SIG-M5 (cell line): ENCODE results near the gene SLC35F4.

ENCODE experiments used
- DNase-seq: peaks from one replicate; lab custom pipeline; 2025; lab: John Stamatoyannopoulos, UW

The SLC35F4 gene

GRCh38 chr14:57526942-57527341 lies 338.9 kb downstream of the SLC35F4 start:
- DNase-seq, result no peak

- DNase-seq, result no peak
These were observed 346.8 kb downstream of the SLC35F4 start for GRCh38 chr14:57519043-57519442.
